Stimulated activated CD8-positive, alpha-beta memory T cell treated with anti-CD3 and anti-CD28 coated beads, Interleukin-12 subunit alpha, Interleukin-12 subunit beta, amount 100 ng/mL, for 24 hours (primary cell): Measurements from ENCODE around the gene ITGB1.

Experiments
- DNase-seq: peaks from one replicate; pipeline ENCODE4 v3.0.0-alpha.2; 2020; ENCODE audit errors: extremely low read depth

Gene ITGB1

DNA sequence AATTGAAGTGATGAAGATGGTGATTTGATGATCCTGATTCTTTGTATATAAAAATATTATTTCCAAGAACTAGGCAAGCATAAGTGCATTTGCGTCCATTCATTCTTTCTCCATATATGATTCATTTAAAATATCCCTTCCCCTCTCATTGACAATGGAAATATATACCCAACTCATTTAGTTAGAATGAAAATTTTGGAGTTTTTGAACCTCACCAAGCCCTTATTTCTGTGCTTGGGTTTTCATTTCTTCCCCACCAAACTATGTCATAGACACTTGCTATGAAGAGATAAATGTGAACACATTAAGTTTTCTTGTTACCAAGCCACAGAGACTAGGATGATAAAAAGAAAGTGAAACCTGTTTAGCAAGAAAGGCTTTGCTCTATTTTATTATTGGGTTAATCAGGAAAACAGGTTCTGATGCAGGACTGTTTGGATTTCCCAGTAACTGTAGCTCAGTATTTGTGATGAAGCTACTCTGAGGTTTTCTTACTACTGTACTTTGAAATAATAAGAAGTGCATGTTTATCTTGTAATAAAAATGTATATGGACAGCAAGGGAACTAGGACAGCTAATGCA lies 68.3 kb downstream of the ITGB1 start:
- no peak for DNase-seq

DNA sequence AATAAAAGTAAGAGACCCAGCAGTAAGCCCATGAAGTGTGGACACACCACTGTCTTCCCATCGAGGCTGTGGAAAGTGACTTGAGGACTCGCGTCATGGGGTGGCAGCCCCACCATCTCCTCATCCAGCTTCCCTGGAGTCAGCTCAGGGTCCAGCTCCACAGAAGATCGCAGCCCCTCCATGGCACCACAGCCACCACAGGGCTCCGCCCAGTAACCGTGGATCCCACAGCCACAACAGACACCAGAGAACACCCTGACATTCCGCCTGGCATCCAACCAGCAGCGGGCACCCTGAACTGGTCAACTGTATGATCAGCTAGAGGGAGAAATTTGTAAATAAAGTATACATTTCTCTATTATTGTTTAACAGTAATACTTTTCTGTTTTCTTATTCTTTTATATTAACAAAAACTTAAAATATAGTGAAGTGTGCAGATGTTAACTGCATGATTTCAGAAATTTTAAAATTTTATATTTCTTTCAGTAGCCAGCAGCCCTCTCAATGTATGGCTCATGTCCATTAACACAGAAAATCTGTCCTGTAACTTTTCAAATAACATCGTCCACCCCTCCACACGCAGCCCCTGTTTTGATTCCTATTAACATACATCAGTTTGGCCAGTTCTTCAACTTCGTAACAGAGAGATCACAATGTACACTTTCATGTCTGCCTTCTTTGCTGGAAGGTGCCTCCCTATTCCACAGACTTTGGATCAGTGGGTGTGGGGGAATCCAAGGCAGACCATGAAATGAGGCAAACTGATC lies 69.7 kb downstream of the ITGB1 start:
- DNase-seq, result no peak

DNA sequence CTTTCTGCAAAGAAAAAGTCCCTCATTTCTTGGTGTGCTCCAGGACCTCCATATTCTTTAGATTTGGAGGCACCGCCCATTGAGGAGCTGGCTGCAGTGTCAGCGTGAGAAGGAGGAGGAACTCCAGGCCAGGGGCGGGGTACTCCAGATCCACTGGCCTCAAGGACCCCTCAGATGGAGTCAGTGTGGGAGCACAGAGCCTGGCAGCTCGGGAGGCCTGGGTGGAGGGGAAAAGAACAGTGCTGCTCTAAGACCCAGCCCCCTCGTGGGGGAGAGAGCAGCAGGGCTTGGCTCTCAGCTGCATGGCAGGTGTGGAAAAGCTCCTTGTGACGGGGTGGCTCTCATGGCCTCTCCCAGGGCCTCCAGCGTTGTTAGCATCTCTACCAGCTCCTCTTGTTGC lies 70.5 kb downstream of the ITGB1 start:
- DNase-seq, result no peak

DNA sequence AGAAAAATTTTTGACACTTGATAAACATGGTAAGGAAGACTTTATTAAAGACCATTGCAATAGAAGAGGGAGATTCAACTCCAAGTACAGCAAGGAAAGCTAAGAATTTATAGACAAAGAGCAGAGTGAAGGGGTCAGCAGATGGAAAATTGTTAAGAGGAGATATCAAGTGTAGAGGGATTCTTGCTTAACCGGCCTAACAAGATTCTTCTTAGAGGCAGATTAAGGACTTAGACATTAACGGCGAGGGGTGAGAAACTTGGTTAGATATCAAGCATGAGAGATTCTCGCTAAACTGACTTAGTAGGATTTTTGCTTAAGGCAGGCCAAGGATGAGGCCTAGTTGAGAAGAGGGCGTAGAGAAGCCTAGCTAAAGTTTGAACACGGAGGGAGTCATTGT lies 76.0 kb downstream of the ITGB1 start:
- no peak for DNase-seq

GRCh38 chr10:32878646-32879045 lies 79.4 kb downstream of the ITGB1 start:
- no peak for DNase-seq

- DNase-seq, result no peak
Observed at GRCh38 chr10:32877915-32878314, 80.1 kb downstream of the ITGB1 start.

- no peak for DNase-seq
Observed at GRCh38 chr10:32865170-32865569, 92.9 kb downstream of the ITGB1 start.

DNA sequence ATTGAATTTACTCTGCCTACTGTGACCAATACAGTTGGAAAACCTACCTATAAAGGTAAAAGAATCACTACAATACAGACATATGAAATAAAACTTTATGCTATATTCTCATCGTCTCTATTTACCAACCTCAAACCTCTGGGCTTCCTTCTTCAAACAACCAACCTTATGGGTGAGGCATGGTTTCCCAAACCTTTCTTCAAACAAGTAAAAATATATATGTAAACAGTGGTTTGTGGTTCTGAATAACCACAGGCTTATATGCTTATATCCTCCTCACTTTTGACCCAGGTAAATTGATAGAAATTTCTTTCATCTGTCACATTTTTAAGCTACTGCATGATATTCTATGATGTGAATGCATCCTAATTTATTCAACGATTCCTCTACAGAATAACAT lies 103.6 kb downstream of the ITGB1 start:
- no peak for DNase-seq

DNA sequence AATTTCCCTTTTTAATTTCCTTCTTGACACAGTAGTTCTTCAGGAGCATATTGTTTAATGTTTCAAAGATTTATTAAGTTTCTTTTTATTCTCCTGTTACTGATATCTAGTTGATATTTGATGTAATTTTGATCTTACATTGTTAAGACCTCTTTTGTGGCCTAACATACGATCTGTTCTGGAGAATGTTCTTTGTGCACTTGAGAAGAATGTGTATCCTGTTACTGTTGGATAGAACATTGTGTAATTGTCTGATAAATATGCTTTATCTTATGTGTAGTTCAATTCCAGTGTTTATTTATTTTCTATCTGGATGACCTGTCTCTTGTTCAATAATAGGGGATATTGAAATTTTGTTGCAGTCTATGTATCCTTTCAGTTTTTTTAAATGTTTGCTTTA lies 106.7 kb downstream of the ITGB1 start:
- DNase-seq, result no peak
